Testis (tissue), 3 donors: ENCODE data around the gene EDNRA. TPM values are rescaled to one million over a fixed set of nuclear protein-coding genes. Genes with fewer than 3 reads are reported as not detected.

ENCODE experiments used
- DNase-seq: peaks from one replicate; pipeline ENCODE4 v3.0.0-alpha.2; 2019
- H3K27ac ChIP-seq, 2 donors: fragments of 200-600 bp; sonication (generic); one replicate each; pipeline ENCODE4 v1.5.1; 2019
- H3K27me3 ChIP-seq: fragments of 200-600 bp; sonication (generic); one replicate; pipeline ENCODE4 v1.5.1; 2019
- H3K36me3 ChIP-seq: fragments of 200-600 bp; sonication (generic); one replicate; pipeline ENCODE4 v1.5.1; 2017; ENCODE audit warnings: low read depth; ENCODE audit errors: missing control alignments
- H3K4me1 ChIP-seq: fragments of 200-600 bp; sonication (generic); one replicate; pipeline ENCODE4 v1.5.1; 2019
- H3K4me3 ChIP-seq, 2 donors: fragments of 200-600 bp; sonication (generic); one replicate each; pipeline ENCODE4 v1.5.1; 2017 to 2019
- H3K9me3 ChIP-seq: fragments of 200-600 bp; sonication (generic); one replicate; pipeline ENCODE4 v1.5.1; 2017
- CTCF ChIP-seq, 3 experiments: fragments of 450-650 bp in 2 of 3; fragments of 200-600 bp in 1 of 3; sonication (generic) in 1 of 3; IDR thresholded peaks; one replicate each; pipeline ENCODE4 v1.5.1; 2016 to 2019; ENCODE audit warnings: antibody characterized with exemption in 3 of 3, mild to moderate bottlenecking in 2 of 3, moderate library complexity in 1 of 3
- POLR2A ChIP-seq: fragments of 450-650 bp; IDR thresholded peaks from one replicate; pipeline ENCODE4 v1.6.1; 2017; ENCODE audit warnings: antibody characterized with exemption, mild to moderate bottlenecking, moderate library complexity
- WGBS, 2 donors: methylation state at CpG; one replicate each; pipeline ENCODE4 v1.1.5; 2018; 5-methylcytosine and 5-hydroxymethylcytosine counted together
- intact Hi-C: fragments of 100-400 bp; cut with DNase I; formaldehyde crosslinking; loops from one replicate; pipeline ENCODE4 v1.15.1; 2023; ENCODE audit warnings: low total_unique reads
- polyA plus RNA-seq: library from polyadenylated mRNA; stranded (reverse); fragments of 350-450 nt; fragmentation: Illumina TruSeq; extraction: RNeasy Lipid Tissue Mini Kit (QIAGEN cat#74804); gene quantifications from one replicate; pipeline ENCODE4 v1.2.3, GENCODE V29; 2014; ENCODE audit warnings: low read depth, low replicate concordance; ENCODE audit not compliant: insufficient read depth
- total RNA-seq, 2 donors: library from RNA; depleted of rRNA; stranded (reverse); fragments of >200 nt; gene quantifications; one replicate each; pipeline ENCODE4 v1.2.3, GENCODE V29; 2016

Gene EDNRA
- total and polyA plus RNA-seq, 3 donors from 2014 or later = 9.4 to 14.1 (median 12.3) TPM

GRCh38 chr4:147547314-147548056 is 66.6 kb downstream of the EDNRA start:
- H3K27ac ChIP-seq = peak overlapping the region in 1 of 2 donors; percentile 8
- H3K9me3 ChIP-seq = no peaks in the 10 kb centered on the region
- no peak for DNase-seq
- no peaks in the 10 kb centered on the region for H3K27me3 ChIP-seq
- no peak overlapping the region for H3K4me3 ChIP-seq
- WGBS, 2 donors = 69 to 79% methylated on average over 4 of the region's 4 CpGs
- H3K36me3 ChIP-seq = no peaks in the 10 kb centered on the region
- no peak for TF ChIP-seq CTCF (IDR thresholded peaks at IDR 0.05)
- no peak for TF ChIP-seq POLR2A
- intact Hi-C loops = no loop called here
- H3K4me1 ChIP-seq = no peaks in the 10 kb centered on the region

DNA sequence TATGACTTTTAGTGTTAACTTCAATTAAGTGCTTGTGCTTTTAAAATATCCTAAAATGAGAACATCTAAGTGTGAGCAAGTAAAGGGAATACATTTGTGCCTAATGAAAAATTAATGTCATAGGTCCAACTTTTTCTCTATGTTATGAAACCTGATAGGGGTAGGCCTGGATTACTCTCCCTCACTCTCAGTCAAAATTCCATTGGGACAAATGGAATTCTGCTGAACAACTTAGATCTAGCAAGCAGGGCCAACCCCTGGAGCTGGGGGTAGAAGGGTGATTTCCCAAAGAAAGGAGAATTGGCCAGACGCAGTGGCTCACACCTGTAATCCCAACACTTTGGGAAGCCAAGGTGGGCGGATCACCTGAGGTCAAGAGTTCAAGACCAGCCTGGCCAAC is 67.4 kb downstream of the EDNRA start:
- TF ChIP-seq CTCF (IDR thresholded peaks at IDR 0.05) (no peak), POLR2A (no peak)
- Histone ChIP-seq H3K4me1 (no peaks in the 10 kb centered on the region), H3K27me3 (no peaks in the 10 kb centered on the region), H3K27ac (no peak overlapping the region), H3K4me3 (no peak overlapping the region), H3K36me3 (no peaks in the 10 kb centered on the region), H3K9me3 (no peaks in the 10 kb centered on the region)
- DNase-seq = no peak
- WGBS, 2 donors = 93 to 100% methylated on average over 2 of the region's 2 CpGs
- intact Hi-C loops = no loop called here

DNA sequence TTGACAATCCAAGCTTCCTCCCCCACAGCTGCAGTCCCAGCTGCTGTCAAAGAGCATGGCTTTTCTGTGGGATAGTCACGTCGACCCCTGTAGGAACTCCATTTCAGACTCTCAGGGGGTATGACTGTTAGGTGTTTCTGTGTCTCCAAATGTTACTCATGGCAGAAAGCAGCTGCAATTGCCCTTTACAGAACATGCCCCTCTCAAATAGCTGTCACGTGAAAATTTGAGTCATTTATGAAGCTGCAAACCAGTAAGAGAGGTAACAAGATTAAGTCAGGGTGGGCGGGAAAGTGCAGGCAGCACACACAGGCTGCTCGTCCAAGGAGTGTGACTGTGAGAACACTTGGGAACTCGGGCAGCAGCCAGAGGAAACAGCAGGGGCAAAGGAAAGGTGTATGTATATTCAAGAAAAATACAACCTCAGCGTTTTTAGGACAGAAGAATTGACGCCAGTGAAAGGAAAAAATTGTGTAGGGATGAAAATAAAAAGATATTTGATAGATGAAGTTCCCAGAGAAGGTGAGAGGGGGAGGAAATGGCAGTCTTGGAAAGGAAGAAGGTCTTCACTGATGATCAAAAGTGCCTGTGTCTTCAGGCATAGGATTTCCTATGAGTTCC is 69.8 kb downstream of the EDNRA start:
- no peak for TF ChIP-seq POLR2A
- TF ChIP-seq CTCF (IDR thresholded peaks at IDR 0.05) = no peak
- Histone ChIP-seq H3K27ac (no peak overlapping the region), H3K27me3 (no peaks in the 10 kb centered on the region), H3K4me3 (no peak overlapping the region), H3K9me3 (no peaks in the 10 kb centered on the region), H3K36me3 (no peaks in the 10 kb centered on the region), H3K4me1 (no peaks in the 10 kb centered on the region)
- 45 to 52% methylated on average over 8 of the region's 8 CpGs for WGBS, 2 donors
- no peak for DNase-seq
- intact Hi-C loops = no loop called here

- no peaks in the 10 kb centered on the region for H3K9me3 ChIP-seq
- 95 to 96% methylated on average over 4 of the region's 4 CpGs for WGBS, 2 donors
Measured at GRCh38 chr4:147560625-147561024, 79.7 kb downstream of the EDNRA start.

More at GRCh38 chr4:147560625-147561024, 79.7 kb downstream of the EDNRA start:
- no peak for TF ChIP-seq POLR2A
- TF ChIP-seq CTCF (IDR thresholded peaks at IDR 0.05) = no peak
- Histone ChIP-seq H3K27ac (no peak overlapping the region), H3K36me3 (no peaks in the 10 kb centered on the region), H3K27me3 (no peaks in the 10 kb centered on the region), H3K4me3 (no peak overlapping the region), H3K4me1 (no peaks in the 10 kb centered on the region)
- no peak for DNase-seq
- intact Hi-C loops = no loop called here
